HepG2 (cell line): ENCODE results near the gene SEPHS2. TPM values are rescaled to one million over a fixed set of nuclear protein-coding genes. Genes with fewer than 3 reads are reported as not detected.

Source experiments
- ARID5B ChIP-seq: IDR thresholded peaks from 2 replicates; pipeline ENCODE4 v1.4.0; 2020; ENCODE audit warnings: mild to moderate bottlenecking, missing genetic modification reagents
- FOXC1 ChIP-seq: sonication (generic); formaldehyde crosslinking; IDR thresholded peaks from 2 replicates; pipeline ENCODE4 v1.8.0; 2022; ENCODE audit warnings: mild to moderate bottlenecking, missing genetic modification reagents, borderline replicate concordance
- HNF1B ChIP-seq: sonication (generic); formaldehyde crosslinking; IDR thresholded peaks from 2 replicates; pipeline ENCODE4 v1.5.1; 2020; ENCODE audit warnings: mild to moderate bottlenecking, moderate library complexity, missing genetic modification reagents
- HOXA7 ChIP-seq: sonication (generic); formaldehyde crosslinking; IDR thresholded peaks from 2 replicates; pipeline ENCODE4 v1.8.1; 2022; ENCODE audit warnings: mild to moderate bottlenecking, missing genetic modification reagents, moderate library complexity
- MEIS2 ChIP-seq: sonication (generic); formaldehyde crosslinking; IDR thresholded peaks from 2 replicates; pipeline ENCODE4 v1.9.0; 2021; ENCODE audit warnings: mild to moderate bottlenecking, missing genetic modification reagents
- MXD1 ChIP-seq: sonication (generic); formaldehyde crosslinking; IDR thresholded peaks from 2 replicates; pipeline ENCODE4 v1.4.0; 2020; ENCODE audit warnings: mild to moderate bottlenecking, missing genetic modification reagents
- NCOA1 ChIP-seq: sonication (generic); formaldehyde crosslinking; IDR thresholded peaks from 2 replicates; pipeline ENCODE4 v1.9.0; 2021; ENCODE audit warnings: missing genetic modification reagents
- NFIC ChIP-seq: IDR thresholded peaks from 2 replicates; pipeline ENCODE4 v1.6.1; 2012; ENCODE audit warnings: mild to moderate bottlenecking, low read length, inconsistent platforms
- NKX3-1 ChIP-seq: sonication (generic); formaldehyde crosslinking; IDR thresholded peaks from 2 replicates; pipeline ENCODE4 v1.5.0; 2020; ENCODE audit warnings: missing genetic modification reagents
- NR2F2 ChIP-seq: IDR thresholded peaks from 2 replicates; pipeline ENCODE4 v1.6.1; 2012; ENCODE audit warnings: low read depth, inconsistent platforms, borderline replicate concordance
- PHF21A ChIP-seq: sonication (generic); formaldehyde crosslinking; IDR thresholded peaks from 2 replicates; pipeline ENCODE4 v1.5.0; 2020; ENCODE audit warnings: mild to moderate bottlenecking, missing genetic modification reagents
- POLR2A ChIP-seq, 2 experiments: IDR thresholded peaks; 2 replicates each; pipeline ENCODE4 v1.6.1; 2011; ENCODE audit warnings: low read depth in 2 of 2, low read length in 2 of 2, mild to moderate bottlenecking in 1 of 2, moderate library complexity in 1 of 2; ENCODE audit not compliant: insufficient read depth in 1 of 2
- SATB2 ChIP-seq: sonication (generic); formaldehyde crosslinking; IDR thresholded peaks from 2 replicates; pipeline ENCODE4 v1.5.0; 2020; ENCODE audit warnings: missing genetic modification reagents
- SOX13 ChIP-seq, 3 experiments: fragments of 450-650 bp in 1 of 3; sonication (generic) in 1 of 3; formaldehyde crosslinking in 1 of 3; IDR thresholded peaks in 2 of 3; conservative IDR thresholded peaks in 1 of 3; 2 replicates each; pipeline versions ENCODE4 v1.5.0 to v1.6.1; 2016 to 2020; ENCODE audit warnings: antibody characterized with exemption in 1 of 3, mild to moderate bottlenecking in 1 of 3, missing compliant biosample characterization in 1 of 3, missing genetic modification reagents in 1 of 3, moderate library complexity in 1 of 3
- ZBTB14 ChIP-seq: sonication (generic); formaldehyde crosslinking; IDR thresholded peaks from 2 replicates; pipeline ENCODE4 v1.4.0; 2020; ENCODE audit warnings: missing genetic modification reagents
- ZBTB25 ChIP-seq: IDR thresholded peaks from 2 replicates; pipeline ENCODE4 v1.6.1; 2018; ENCODE audit warnings: missing genetic modification reagents
- ZFP37 ChIP-seq: sonication (generic); formaldehyde crosslinking; IDR thresholded peaks from 2 replicates; pipeline ENCODE4 v1.4.0; 2020; ENCODE audit warnings: missing genetic modification reagents, borderline replicate concordance
- ZMAT5 ChIP-seq: sonication (generic); formaldehyde crosslinking; IDR thresholded peaks from 2 replicates; pipeline ENCODE4 v1.5.0; 2020; ENCODE audit warnings: mild to moderate bottlenecking, low read depth, missing genetic modification reagents, borderline replicate concordance
- ZNF292 ChIP-seq: sonication (generic); formaldehyde crosslinking; IDR thresholded peaks from 2 replicates; pipeline ENCODE4 v1.8.1; 2022; ENCODE audit warnings: mild to moderate bottlenecking, low read depth, missing genetic modification reagents, borderline replicate concordance
- polyA plus RNA-seq, 8 experiments: library from polyadenylated mRNA; depleted of rRNA in 3 of 8; stranded (reverse) in 7 of 8; unstranded in 1 of 8; fragments of >200 nt; fragmentation: Illumina TruSeq in 4 of 8; extraction: Trizol in 4 of 8; gene quantifications; 2 replicates each; pipeline versions ENCODE4 v1.2.1 to v1.2.3, GENCODE V29; 2011 to 2016; ENCODE audit warnings: low read depth in 4 of 8, missing spikeins in 1 of 8, mixed read lengths in 1 of 8; ENCODE audit not compliant: insufficient read depth in 1 of 8
- total RNA-seq, 5 experiments: library from RNA; depleted of rRNA; stranded (reverse); fragments of >200 nt; fragmentation: Illumina TruSeq; extraction: Trizol; gene quantifications; 2 replicates each; pipeline ENCODE4 v1.2.3, GENCODE V29; 2016; ENCODE audit warnings: low read depth in 1 of 5

The SEPHS2 gene
- total and polyA plus RNA-seq, 2 of the 13 experiments (the other 11 are each of a cell fraction or from before 2014, with no cell fraction given), result 20.7 to 127 TPM

GRCh38 chr16:30409125-30410060 is 36.3 kb downstream of the SEPHS2 start (continued):
- TF ChIP-seq MEIS2 (CRISPR knock-in tag) (0 out of 2 replicates have a peak, but pooled peaks have one; percentile 49), NR2F2 (0 out of 2 replicates have a peak, but pooled peaks have one; percentile 12), ZNF292 (0 out of 2 replicates have a peak, but pooled peaks have one; percentile 41), SATB2 (no peak), ZBTB14 (CRISPR knock-in tag) (no peak), MXD1 (CRISPR knock-in tag) (peak; percentile 30; the same call in 1 of the 2 replicates), ZBTB25 (CRISPR knock-in tag) (peak; percentile 72; the same call in 1 of the 2 replicates), PHF21A (peak; percentile 77), SOX13 (IDR thresholded peaks at IDR 0.05) (no peak), SOX13 (CRISPR knock-in tag; conservative IDR thresholded peaks at IDR 0.05 in 1 of 2, IDR thresholded peaks at IDR 0.05 in 1 of 2) (peak in 1 of 2 experiments; percentile 41; a peak in 1 of 4 replicates), ARID5B (CRISPR knock-in tag) (peak; percentile 42; the same call in 1 of the 2 replicates), NCOA1 (CRISPR knock-in tag) (0 out of 2 replicates have a peak, but pooled peaks have one; percentile 40), HNF1B (CRISPR knock-in tag) (peak; percentile 89), ZFP37 (CRISPR knock-in tag) (peak; percentile 33; the same call in 1 of the 2 replicates), POLR2A (IDR thresholded peaks at IDR 0.05; ENCODE audit: insufficient read depth in 1 of 2, low read depth in 2 of 2, low read length in 2 of 2) (no peak), HOXA7 (CRISPR knock-in tag) (no peak), ZMAT5 (CRISPR knock-in tag) (no peak), FOXC1 (peak; percentile 50), NKX3-1 (CRISPR knock-in tag) (no peak), NFIC (peak; percentile 36; the same call in 1 of the 2 replicates)
